CD4-positive, alpha-beta T cell treated with Interleukin-6 for 4 hours (primary cell): ENCODE measurements around the gene DDN.

Experiments
- DNase-seq: peaks from one replicate; pipeline ENCODE4 v3.0.0-alpha.2; 2020; ENCODE audit warnings: mixed read lengths

DDN gene

GRCh38 chr12:48999371-49000131 is at the start of gene DDN:
DDN (minus strand) TSS chr12:48999375; CDS start chr12:48999287, 88 bp downstream.
- peak; percentile 37 for DNase-seq

GRCh38 chr12:49048953-49049352 is 49.8 kb upstream of the DDN start:
- no peak for DNase-seq

GRCh38 chr12:49046129-49046895 is 47.1 kb upstream of the DDN start:
- no peak for DNase-seq

- DNase-seq: no peak
Observed at GRCh38 chr12:49044660-49045059, 45.5 kb upstream of the DDN start.

GRCh38 chr12:49043856-49044258 is 44.7 kb upstream of the DDN start:
- DNase-seq: peak; percentile 85

- no peak for DNase-seq
Observed at GRCh38 chr12:49043241-49043640, 44.1 kb upstream of the DDN start.

- DNase-seq: no peak
Observed at GRCh38 chr12:49041881-49042484, 42.8 kb upstream of the DDN start.

- DNase-seq: no peak
Observed at GRCh38 chr12:49041036-49041880, 42.1 kb upstream of the DDN start.

GRCh38 chr12:49040364-49040855 is 41.2 kb upstream of the DDN start:
- no peak for DNase-seq

- DNase-seq: no peak
Observed at GRCh38 chr12:49039421-49040363, 40.5 kb upstream of the DDN start.

GRCh38 chr12:49038291-49038955 is 39.2 kb upstream of the DDN start:
- no peak for DNase-seq

- no peak for DNase-seq
Observed at GRCh38 chr12:49037947-49038237, 38.7 kb upstream of the DDN start.

GRCh38 chr12:49037111-49037946 is 38.2 kb upstream of the DDN start:
- DNase-seq: no peak

GRCh38 chr12:49036029-49036428 is 36.9 kb upstream of the DDN start:
- DNase-seq: no peak

- DNase-seq: no peak
Observed at GRCh38 chr12:49034286-49034622, 35.1 kb upstream of the DDN start.

- no peak for DNase-seq
Observed at GRCh38 chr12:49033611-49034285, 34.6 kb upstream of the DDN start.

- DNase-seq: no peak
Observed at GRCh38 chr12:49032679-49033447, 33.7 kb upstream of the DDN start.

- no peak for DNase-seq
Observed at GRCh38 chr12:49032276-49032675, 33.1 kb upstream of the DDN start.
